ENCODE results near the gene IMPDH1. TPM values are rescaled to one million over a fixed set of nuclear protein-coding genes. Genes with fewer than 3 reads are reported as not detected.
A peak's percentile ranks its signal among the peaks of the same experiment; 100 is the strongest.

The IMPDH1 gene
- total and polyA plus RNA-seq, 9 of the 15 experiments (the other 6 are each of a cell fraction or from before 2014, with no cell fraction given), result 0.80 to 118 (median 64.3) TPM

DNA sequence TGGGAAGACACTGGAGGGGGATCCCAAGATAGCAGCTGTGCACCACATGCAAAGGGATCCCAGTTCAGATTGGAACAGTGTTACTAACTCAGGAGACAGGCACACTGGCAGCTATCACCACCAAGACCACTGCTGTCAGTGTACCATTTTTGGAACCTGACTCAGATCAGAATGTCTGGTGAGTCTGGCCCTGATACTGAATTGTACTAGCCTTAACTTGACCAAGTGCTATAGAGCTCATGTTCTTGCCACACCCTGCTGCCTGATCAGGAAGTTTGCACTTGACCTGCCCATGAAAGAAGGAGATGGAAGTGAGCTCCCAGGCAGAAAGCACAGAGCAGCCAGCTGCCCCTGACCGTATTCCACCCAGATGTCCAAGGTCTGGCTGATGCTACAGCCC is 43.5 kb downstream of the IMPDH1 start (continued):
- TF ChIP-seq, protein P1, sequence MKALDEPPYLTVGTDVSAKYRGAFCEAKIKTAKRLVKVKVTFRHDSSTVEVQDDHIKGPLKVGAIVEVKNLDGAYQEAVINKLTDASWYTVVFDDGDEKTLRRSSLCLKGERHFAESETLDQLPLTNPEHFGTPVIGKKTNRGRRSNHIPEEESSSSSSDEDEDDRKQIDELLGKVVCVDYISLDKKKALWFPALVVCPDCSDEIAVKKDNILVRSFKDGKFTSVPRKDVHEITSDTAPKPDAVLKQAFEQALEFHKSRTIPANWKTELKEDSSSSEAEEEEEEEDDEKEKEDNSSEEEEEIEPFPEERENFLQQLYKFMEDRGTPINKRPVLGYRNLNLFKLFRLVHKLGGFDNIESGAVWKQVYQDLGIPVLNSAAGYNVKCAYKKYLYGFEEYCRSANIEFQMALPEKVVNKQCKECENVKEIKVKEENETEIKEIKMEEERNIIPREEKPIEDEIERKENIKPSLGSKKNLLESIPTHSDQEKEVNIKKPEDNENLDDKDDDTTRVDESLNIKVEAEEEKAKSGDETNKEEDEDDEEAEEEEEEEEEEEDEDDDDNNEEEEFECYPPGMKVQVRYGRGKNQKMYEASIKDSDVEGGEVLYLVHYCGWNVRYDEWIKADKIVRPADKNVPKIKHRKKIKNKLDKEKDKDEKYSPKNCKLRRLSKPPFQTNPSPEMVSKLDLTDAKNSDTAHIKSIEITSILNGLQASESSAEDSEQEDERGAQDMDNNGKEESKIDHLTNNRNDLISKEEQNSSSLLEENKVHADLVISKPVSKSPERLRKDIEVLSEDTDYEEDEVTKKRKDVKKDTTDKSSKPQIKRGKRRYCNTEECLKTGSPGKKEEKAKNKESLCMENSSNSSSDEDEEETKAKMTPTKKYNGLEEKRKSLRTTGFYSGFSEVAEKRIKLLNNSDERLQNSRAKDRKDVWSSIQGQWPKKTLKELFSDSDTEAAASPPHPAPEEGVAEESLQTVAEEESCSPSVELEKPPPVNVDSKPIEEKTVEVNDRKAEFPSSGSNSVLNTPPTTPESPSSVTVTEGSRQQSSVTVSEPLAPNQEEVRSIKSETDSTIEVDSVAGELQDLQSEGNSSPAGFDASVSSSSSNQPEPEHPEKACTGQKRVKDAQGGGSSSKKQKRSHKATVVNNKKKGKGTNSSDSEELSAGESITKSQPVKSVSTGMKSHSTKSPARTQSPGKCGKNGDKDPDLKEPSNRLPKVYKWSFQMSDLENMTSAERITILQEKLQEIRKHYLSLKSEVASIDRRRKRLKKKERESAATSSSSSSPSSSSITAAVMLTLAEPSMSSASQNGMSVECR (CRISPR knock-in tag; IDR thresholded peaks at IDR 0.05), result no peak
- TF ChIP-seq, protein P2, sequence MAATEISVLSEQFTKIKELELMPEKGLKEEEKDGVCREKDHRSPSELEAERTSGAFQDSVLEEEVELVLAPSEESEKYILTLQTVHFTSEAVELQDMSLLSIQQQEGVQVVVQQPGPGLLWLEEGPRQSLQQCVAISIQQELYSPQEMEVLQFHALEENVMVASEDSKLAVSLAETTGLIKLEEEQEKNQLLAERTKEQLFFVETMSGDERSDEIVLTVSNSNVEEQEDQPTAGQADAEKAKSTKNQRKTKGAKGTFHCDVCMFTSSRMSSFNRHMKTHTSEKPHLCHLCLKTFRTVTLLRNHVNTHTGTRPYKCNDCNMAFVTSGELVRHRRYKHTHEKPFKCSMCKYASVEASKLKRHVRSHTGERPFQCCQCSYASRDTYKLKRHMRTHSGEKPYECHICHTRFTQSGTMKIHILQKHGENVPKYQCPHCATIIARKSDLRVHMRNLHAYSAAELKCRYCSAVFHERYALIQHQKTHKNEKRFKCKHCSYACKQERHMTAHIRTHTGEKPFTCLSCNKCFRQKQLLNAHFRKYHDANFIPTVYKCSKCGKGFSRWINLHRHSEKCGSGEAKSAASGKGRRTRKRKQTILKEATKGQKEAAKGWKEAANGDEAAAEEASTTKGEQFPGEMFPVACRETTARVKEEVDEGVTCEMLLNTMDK (IDR thresholded peaks at IDR 0.05; ENCODE audit: borderline replicate concordance, insufficient read depth, low read depth, low read length, poor library complexity, severe bottlenecking), result no peak
- TF ChIP-seq DMBX1 (CRISPR knock-in tag; IDR thresholded peaks at IDR 0.05; ENCODE audit: borderline replicate concordance) (no peak), MEF2A (IDR thresholded peaks at IDR 0.05; ENCODE audit: control insufficient read depth, low read depth, low read length) (0 out of 2 replicates have a peak, but pooled peaks have one; percentile 32)
